ENCODE data around the gene POTEC.
"Not testable (repeated sequence)": the region's sequence is repeated elsewhere in the genome, so short reads cannot be mapped to it uniquely, and the experiment has no call there.

POTEC gene

DNA sequence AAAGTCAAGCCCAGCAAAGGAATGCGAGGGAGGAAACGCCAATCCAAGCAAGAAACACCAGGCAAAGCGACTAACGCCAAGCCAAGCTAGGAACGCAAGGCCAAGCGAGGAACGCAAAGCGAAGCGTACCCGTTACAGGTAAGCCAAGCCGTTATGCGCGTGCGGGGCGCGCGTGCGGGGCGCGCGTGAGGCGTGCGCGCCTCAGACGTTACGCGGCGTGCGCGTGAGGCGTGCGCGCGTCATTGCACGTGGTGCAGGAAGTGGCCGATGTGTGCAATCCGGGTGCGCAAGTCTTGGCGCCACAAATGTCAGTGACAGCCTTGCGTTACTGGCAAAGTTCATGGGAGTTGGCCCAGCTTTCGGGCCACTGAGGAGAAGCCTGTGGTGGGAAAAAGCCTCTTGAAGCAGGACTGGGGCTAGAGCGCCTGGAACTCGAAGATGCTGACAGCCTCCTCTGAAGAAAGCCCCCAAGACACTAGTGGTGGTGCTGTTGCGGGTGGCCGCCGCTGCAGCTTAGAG, at the start of gene POTEC:
Gene POTEC, minus strand, starts transcription at position 155 of the 519 bp plus-strand sequence. CDS start 454 bp downstream, outside the sequence.
- not testable (repeated sequence) for DNase-seq

DNA sequence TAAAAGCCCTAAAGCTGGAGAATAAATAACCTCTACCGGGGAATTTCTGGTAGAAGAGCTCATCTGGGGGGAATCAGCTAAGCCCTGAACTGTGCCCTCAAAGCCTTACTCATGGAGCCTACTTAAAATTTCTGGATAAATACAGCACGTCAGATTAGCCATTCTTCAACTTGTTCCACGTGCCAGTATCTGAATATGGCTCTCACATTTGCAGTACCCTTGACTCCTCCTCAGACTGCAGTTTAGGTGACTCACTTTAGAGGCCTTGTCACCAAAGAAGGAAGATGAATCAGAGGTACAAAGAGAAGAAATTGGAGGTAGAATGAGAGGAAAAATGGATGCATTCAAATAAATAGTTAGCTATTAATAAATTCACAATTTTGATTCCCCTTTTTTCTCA, 34.6 kb upstream of the POTEC start:
- DNase-seq = no peak

DNA sequence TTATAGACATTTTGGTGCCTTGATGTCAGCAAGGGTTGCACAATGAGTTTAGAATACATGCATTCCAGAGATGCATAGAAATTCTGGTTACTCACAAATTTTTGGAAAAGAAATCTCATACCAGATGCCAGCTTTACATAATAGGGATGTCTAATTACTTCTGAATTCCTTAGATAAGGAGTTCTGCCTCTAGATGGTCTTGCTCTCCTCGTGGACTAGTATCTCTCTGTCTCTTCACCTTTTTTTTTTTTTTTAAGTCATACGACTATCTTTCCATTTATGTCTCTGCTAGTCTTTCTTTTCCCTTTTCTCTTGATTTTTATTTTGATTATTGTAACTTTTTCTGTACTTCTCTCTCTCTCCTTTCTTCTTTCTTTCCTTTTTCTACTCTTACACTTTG, 16.1 kb upstream of the POTEC start:
- DNase-seq = not testable (repeated sequence)

DNA sequence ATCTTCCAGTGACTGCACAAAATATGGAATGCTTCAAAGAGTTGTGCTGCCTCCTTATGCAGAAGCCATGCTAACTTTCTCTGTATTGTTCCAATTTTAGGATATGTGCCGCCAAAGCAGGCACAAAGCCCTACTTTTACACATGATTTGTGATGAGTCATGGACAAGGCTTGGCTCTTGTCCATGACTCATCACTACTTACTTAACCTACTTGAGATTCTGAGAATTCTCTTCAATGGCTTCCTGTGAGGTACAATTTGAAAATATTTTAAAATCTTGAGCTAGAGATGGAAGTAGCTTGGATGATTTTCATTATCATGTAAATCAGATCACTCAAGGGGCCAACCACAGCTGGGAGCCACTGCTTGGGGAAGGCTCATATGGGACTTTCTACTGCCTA, 11.7 kb downstream of the POTEC start:
- not testable (repeated sequence) for DNase-seq

DNA sequence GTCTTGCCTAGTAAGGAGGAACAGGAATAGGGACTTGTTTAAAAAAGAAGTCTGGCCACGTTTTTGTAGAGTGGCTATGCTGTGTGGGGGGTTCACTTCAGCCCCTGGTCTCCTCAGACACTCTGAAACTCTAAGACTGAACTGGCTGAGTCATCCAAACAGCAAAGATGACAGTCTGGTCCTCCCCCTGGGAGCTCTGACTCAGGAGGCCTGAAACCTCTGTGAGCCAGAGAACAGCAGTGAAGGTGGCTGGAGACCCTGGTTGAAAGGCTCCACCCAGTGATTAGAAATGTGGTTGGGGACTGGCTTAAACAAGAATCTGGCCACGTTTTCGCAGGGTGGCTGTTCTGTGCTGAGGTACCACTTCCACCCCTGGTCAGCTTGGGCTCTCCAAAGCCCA, 32.7 kb downstream of the POTEC start:
- DNase-seq = peak; percentile 33

DNA sequence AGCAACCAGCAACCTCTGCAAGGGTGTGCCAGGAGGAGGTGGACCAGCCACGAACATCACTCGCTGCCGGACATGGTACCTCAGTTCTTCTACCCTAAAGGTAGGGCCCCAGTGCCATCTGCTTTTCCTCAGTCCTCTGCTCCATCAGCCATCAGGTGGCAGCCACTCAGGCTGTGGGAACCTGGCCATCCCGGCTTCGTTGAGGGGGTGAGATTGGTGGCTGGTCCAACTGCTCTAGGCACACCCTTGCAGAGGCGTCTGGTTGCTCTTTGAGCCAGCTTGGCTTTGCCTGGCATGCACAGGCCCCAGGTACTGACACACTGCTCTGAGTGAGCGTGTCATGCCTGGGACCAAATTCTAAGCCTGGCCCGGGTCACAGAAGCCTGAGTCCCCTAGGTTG, 39.7 kb downstream of the POTEC start:
- not testable (repeated sequence) for DNase-seq

DNA sequence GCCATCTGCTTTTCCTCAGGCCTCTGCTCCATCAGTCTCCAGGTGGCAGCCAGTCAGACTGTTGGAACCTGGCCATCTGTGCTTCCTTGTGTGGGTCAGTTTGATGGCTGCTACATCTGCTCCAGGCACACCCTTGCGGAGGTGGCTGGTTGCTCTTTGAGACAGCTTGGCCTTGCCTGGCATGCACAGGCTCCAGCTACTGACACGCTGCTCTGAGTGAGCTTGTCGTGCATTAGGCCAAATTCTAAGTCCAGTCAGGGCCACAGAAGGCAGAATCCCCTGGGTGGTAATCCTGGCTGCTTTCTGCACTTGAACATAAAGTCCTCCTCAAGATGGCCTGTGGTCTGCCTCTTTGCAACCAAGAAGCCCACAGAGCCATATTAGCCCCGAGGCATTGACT, 41.5 kb downstream of the POTEC start:
- peak; percentile 10 for DNase-seq

DNA sequence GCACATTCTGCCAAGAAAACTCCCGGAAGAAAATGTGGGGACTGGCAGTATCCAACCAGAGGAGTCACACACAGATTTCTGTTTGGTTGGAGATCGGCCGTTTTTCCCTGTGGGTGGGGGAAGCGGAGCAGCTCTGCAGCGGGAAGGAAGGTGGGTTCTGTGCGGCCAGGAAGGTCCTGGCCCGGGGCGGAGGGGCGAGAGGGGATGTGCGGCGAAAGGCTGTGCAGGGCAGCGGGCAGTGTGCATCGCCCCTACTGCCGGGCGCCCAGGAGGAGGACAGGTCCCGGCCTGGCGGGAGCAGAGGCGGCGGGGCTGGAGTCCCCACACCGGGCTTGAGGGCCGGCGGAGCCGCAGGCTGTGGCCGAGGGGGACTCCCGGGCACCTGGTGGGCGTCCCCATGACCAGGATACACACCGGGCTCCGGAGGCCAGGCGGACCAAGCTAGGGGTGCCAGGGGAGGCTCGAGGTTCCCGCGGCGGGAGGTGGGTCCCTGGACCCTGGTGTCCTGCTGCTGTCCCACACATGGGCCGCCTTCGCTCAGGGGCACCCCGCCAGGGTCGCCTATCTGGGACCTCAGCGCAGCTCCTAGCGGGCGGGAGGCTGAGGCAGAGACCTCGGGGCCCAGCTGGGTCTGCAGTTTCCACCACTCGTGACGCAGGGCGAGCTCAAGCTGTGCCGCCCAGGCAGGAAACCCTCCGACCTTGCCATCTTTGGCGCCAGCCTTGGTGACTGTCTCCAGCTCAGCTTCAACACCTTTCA, 54.0 kb downstream of the POTEC start:
- not testable (repeated sequence) for DNase-seq

DNA sequence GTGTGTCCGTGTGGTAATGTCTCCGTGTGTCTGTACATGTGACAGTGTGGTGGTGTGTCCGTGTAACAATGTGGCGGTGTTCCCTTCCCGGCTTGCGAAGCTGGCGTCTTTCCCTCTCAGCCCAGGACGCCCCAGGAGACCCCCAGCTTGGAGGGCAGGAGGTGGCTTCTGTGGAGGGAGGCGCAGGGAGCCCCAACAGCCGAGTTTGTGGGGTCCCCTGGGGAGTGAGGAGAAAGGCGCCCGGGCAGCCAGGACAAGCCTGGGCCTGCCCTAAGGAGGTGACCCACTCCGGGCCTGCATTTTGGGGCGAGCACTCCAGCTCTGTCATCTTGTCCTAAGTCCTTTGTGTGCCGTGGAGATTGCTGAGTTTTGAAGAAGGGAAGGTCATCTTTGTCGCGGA, 54.6 kb downstream of the POTEC start:
- not testable (repeated sequence) for DNase-seq

DNA sequence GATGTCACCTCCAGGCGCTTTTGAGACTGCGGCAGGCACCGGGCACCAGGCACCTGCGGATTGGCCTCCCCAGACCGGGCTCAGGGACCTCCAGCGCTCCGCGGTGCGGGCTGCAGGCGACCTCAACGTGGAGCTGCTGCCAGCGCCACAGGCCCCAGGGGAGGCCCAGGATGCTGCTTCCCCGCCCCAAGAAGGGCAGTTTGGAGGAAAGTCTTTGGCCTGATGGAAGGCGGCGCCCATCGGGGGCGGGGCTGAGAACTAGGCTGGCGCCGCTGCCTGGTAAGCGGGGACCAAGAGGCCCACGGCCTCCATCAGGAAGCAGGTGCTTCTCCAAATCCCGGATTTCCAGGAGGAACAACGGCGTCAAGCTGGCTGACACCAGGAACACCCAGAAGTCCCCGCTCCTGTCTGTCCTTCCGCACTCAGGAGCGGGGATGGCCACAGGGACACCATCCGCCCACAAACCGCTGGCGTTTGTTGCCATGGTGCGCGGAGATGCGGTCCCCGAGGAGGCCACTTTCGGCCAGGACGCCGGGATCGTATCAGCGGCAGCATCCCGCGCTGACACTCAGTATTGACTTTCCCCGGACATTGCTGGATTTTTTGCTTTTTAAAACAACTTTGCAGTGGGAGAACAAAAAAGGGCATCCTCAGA, 56.3 kb downstream of the POTEC start:
- DNase-seq = not testable (repeated sequence)

DNA sequence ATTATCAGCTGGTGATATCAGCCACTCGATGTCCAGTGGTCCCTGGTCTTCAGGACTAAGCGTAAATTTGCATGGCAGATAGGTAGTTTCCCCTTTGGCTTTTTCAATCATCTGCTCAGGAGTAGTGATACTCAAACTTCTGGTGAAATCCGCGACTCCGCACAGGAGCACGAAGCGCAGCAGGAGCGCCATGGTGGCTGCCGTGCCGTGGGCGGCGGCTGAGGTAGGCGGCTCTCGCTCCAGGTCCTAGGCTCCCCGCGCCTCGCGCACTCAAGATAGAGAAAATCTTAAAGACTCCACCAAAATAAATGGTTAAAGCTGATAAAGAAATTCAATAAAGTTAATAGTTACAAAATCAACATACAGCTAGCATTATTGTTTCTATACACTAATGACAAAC, 64.3 kb downstream of the POTEC start:
- DNase-seq = not testable (repeated sequence)

DNA sequence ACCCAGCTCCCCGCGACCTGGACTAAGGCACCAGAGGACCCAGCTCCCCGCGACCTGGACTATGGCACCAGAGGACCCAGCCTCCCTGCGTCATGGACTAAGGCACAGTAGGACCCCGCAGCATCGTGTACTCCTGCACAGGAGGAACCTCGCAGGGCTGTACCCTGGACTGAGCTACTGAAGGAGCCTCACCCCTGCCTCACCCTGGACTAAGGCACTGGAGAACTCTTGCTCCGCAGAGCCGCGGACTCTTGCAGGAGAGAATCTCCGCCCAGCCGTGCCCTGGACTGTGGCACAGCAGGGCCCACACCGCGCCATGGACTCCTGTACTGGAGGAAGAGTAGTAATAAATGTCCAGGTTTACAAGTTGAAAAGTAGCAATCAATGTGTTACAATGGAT, 67.9 kb downstream of the POTEC start:
- DNase-seq = not testable (repeated sequence)

DNA sequence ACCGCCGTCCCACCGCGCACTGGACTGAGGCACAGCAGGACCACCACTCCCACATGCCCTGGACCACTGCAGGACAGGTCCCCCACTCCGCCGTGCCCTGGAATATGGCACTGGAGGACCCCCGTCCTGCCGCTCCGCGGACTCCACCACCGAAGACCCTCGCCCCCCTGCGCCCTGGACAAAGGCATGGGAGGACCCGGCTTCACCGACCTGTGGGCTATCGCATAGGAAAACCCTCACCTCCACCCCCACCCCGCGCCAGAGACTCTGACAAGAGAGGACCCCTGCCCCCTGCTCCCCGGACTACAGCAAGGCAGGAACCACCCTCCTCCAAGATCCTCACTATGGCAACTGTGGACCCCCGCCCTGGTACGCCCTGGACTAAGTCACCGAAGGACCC, 68.6 kb downstream of the POTEC start:
- DNase-seq = not testable (repeated sequence)

DNA sequence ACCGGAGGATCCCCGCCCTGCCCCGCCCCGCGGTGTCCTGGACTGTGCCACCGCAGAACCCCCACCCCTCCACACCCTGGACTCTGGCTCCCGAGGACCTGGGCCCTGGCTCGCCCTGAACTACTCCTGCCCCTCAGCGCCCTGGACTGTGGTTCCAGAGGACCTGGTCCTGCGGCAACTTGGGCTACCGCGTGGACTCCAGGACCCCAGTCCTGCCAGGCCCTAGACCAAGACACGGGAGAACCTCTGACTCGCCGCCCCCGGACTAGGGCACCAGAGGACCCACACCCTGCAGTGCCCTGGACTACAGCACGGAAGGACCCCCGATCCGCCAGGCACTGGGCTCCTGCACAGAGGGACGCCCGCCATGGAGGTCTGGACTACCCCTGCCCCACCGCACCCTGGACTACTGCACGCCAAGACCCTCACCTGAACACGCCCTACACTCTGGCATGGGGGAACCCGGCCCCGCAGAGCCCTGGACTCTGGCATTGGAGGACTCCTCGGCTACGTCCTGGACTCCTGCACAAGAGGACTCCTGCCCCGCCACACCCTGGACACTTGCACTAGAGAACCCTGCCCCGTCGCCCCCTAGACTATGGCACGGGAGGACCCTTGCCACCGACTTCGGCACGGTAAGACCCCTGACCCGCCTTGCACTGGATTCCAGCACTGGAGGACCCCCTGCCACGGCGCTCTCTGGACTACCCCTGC, 69.2 kb downstream of the POTEC start:
- not testable (repeated sequence) for DNase-seq

DNA sequence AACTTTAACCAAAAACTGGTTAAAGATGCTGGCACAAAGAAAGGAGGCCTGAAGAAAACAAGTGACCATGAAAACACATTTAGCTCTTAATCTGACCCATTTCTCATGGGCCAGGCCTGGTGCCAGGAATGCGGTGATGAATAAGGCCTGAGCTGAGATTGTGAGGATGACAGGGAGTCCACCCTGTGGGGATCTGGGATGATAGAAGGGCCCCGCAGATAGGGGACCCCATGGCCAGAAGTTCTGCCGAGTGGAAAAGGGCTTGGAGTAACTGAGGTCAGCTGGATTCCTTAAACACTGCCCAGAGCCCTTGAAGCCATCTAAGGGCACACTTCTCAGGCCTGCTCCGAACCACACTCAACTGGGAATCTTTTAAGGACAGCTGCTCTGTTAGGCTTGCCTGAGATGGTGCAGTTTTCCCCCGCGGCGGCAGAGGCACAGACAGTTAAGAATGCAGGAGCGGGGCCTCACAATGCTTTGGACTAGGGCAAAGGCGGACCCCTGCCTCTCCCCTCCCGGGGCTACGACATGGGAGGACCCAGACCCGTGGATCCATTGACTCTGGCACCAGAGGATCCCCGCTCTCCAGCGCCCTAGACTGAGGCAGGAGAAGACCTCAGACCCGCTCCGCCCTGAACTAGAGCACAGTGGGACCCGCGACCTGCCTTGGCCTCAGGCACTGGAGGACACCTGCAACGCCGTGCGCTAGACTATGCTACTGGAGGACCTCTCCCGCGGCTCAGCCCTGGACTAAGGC, 70.0 kb downstream of the POTEC start:
- not testable (repeated sequence) for DNase-seq

DNA sequence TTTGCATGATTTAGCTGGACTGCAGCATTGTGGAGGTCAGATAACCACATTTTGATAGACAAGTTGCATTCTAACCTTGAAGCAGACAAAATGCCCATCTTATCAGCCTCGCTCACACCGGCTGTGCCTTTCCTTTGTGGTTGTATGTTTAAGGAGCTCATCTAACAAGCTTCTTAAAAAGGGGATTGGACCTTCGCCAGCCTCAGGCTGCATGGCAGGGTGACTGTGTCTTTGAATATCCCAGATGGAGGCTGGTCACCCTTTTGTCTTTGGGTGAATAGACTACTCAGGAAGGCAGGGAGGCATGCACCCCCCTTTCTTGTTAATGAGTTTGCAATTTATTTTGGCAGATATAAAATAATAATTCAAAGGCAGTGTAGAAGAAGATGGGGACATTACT, 72.1 kb downstream of the POTEC start:
- not testable (repeated sequence) for DNase-seq

DNA sequence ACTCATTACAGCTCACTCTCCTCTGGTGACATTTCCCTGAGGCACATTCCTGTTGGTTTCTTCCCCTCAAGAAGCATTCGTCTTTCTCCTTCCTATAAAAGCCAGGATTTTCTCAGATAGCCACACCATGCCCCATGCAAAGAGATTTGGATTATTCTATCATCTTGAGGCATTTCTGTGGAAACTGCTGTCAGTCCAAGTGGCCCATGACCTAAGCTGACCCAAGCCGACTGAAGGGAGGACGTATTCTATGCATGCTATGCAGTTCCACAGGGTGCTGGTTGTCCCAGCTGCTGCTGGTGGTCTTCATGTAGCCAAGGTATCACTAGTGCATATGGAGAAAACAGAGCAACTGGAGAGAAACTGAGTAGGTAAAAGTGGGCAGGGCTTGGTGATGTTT, 73.0 kb downstream of the POTEC start:
- not testable (repeated sequence) for DNase-seq

DNA sequence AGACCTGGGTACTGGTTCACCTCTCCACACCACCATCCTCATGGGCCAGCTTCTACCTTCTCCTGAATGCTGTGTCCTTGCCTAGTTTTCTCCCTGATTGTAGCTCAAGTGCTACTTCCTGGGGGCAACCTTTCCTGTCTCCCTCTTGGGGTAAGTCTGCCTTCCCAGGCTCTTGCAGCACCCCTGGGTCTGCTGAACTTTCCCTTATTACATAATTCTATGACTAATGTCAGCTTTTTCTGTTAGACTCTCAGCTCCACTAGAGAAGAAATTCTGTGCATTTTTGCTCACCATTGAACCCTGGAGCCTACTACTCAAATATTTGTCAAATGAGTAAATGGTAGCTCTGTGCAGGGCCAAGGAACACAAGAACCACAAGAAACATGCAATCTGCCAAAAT, 73.4 kb downstream of the POTEC start:
- not testable (repeated sequence) for DNase-seq

DNA sequence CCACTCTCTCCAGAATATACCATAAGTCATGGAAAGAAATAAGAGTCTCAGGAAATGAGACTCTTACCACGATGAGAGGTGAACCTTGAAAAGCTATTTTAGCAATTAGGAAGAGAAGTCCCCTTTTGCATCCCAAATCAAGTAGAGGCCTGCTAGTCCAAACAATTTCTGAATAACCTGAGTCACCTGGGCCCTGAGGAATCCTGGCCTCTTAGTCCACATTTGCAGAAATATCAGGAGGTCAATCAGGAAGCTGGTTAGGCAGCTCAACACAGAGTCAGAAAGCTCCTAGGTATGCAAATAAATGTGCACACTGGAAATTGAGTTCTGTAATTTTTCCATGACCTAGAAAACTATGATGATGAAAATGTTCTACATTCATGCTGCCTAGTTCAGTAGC, 77.4 kb downstream of the POTEC start:
- not testable (repeated sequence) for DNase-seq
